PC-9 (cell line): Measurements from ENCODE around the gene DSN1. TPM values are rescaled to one million over a fixed set of nuclear protein-coding genes. Genes with fewer than 3 reads are reported as not detected.

Experiments used
- BruUV-seq: library from RNA; stranded (reverse); fragments of 400-500 nt; replicated peaks from 2 replicates; lab custom pipeline; 2021; lab: Mats Ljungman, UMichigan
- CTCF ChIA-PET: fragments of 300-600 bp; sonication (Branson Sonifier 250); formaldehyde crosslinking; loops from one replicate; lab custom pipeline; 2022; ENCODE audit warnings: antibody characterized with exemption; lab: Charles Lee
- POLR2A ChIA-PET: fragments of 300-600 bp; sonication (Branson Sonifier 250); formaldehyde crosslinking; loops from one replicate; lab custom pipeline; 2022; ENCODE audit warnings: antibody characterized with exemption; ENCODE audit not compliant: unreplicated experiment; lab: Charles Lee
- DNase-seq, 2 experiments: peaks; one replicate each; pipeline versions ENCODE4 v3.0.0 to v3.0.0-alpha.2; 2015 to 2022; ENCODE audit warnings: mixed read lengths in 1 of 2
- H2AFZ ChIP-seq: fragments of 200-600 bp; sonication (generic); 2 replicates; pipeline ENCODE4 v1.8.1; 2017; ENCODE audit warnings: antibody characterized with exemption
- H3F3A ChIP-seq: fragments of 200-600 bp; sonication (generic); 2 replicates; pipeline ENCODE4 v1.8.1; 2017; ENCODE audit warnings: antibody characterized with exemption, mild to moderate bottlenecking, low read depth; ENCODE audit not compliant: insufficient read depth
- H3K27ac ChIP-seq: fragments of 200-600 bp; sonication (generic); 2 replicates; pipeline ENCODE4 v1.6.1; 2016; ENCODE audit warnings: mixed run types
- H3K27me3 ChIP-seq: fragments of 200-600 bp; sonication (generic); 2 replicates; pipeline ENCODE4 v1.6.1; 2016; ENCODE audit warnings: low read depth, mixed run types; ENCODE audit not compliant: insufficient read depth
- H3K36me3 ChIP-seq: fragments of 200-600 bp; sonication (generic); 2 replicates; pipeline ENCODE4 v1.6.1; 2016; ENCODE audit warnings: low read depth, mixed run types
- H3K4me1 ChIP-seq: fragments of 200-600 bp; sonication (generic); replicated peaks from 2 replicates; pipeline ENCODE4 v1.6.1; 2016; ENCODE audit warnings: mixed run types; ENCODE audit not compliant: insufficient read depth
- H3K4me2 ChIP-seq: fragments of 200-600 bp; sonication (generic); 2 replicates; pipeline ENCODE4 v1.6.1; 2017; ENCODE audit warnings: mixed run types
- H3K4me3 ChIP-seq: fragments of 200-600 bp; sonication (generic); 2 replicates; pipeline ENCODE4 v1.6.1; 2016; ENCODE audit warnings: mixed run types
- H3K79me2 ChIP-seq: fragments of 200-600 bp; sonication (generic); 2 replicates; pipeline ENCODE4 v1.6.1; 2017; ENCODE audit warnings: low read depth, mixed run types
- H3K9me2 ChIP-seq: fragments of 200-600 bp; sonication (generic); 2 replicates; pipeline ENCODE4 v1.8.1; 2017; ENCODE audit warnings: mild to moderate bottlenecking; ENCODE audit not compliant: insufficient read depth
- H3K9me3 ChIP-seq: fragments of 200-600 bp; sonication (generic); 2 replicates; pipeline ENCODE4 v1.8.1; 2016; ENCODE audit warnings: low read depth; ENCODE audit not compliant: insufficient read depth
- H4K20me1 ChIP-seq: fragments of 200-600 bp; sonication (generic); 2 replicates; pipeline ENCODE4 v1.8.1; 2017; ENCODE audit not compliant: insufficient read depth
- EZH2 ChIP-seq: fragments of 200-600 bp; sonication (generic); IDR thresholded peaks from 2 replicates; pipeline ENCODE4 v1.8.0; 2017; ENCODE audit warnings: antibody characterized with exemption, low read depth
- intact Hi-C: fragments of 100-400 bp; cut with micrococcal nuclease; formaldehyde crosslinking; loops from one replicate; pipeline ENCODE4 v1.10.0; 2022; ENCODE audit not compliant: unreplicated experiment
- total RNA-seq: library from RNA; stranded (reverse); gene quantifications from 2 replicates; pipeline ENCODE4 v1.2.3, GENCODE V29; 2021
- TF ChIP-seq, protein P1 (sequence below): fragments of 200-600 bp; sonication (generic); conservative IDR thresholded peaks from 2 replicates; pipeline ENCODE4 v1.6.1; 2017; ENCODE audit warnings: mixed run types, antibody characterized with exemption, mild to moderate bottlenecking, moderate library complexity

Gene DSN1
- total RNA-seq, 1 experiment from 2014 or later: 32.4 TPM

DNA sequence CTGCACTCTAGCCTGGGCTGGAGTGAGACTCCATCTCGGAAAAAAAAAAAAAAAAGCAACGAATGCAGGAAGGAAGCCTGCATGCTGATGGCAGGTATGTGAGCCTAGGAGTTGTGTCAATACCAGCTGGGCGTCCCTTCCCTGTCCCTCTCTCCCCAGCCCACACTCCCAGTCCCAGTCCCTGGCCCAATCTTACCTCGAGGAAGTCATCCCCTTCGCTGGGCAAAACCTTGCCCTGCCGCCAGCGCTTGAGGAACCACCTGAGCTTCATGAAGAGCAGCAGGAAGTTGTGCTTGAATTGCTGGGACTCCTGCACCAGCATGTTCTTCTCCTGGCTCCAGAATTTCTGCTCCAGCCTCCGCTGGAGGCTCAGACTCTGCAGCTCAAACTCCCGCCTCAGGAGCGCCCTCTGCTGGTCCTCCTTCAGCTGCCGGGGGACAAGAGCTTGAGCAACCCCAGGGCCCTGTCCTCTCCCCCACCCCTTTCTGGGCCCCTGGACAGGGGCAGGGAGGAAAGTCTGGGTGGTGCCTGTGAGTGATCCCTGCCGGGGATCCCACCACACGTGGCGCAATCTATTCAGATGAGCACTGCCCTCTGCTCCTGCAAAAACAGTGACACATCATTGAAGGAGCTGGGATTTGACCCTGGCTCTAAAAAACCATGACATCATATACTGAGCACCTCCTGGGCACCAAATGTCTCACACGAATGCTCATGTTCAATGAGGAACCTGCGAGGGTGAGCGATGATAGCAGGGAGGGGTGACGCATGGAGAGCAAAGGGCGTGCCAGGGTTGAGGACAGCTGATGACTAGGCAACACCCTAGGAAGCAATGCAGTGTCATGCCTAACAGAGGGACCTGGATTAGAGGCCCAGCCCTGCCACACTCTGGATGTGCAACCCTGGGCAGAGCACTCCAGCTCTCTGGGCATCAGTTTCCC, 35.0 kb upstream of the DSN1 start:
- H2AFZ ChIP-seq: no peak overlapping the region
- H3K27ac ChIP-seq: peak overlapping the region; percentile 89
- H3K4me2 ChIP-seq: peak overlapping the region; percentile 47
- intact Hi-C loops: loop anchor here (1.0 kb wide), 2 partner anchors 16 to 55 kb away; a partner anchor contains a TSS
- no peaks in the 10 kb centered on the region for H3K9me3 ChIP-seq
- H3K4me3 ChIP-seq: no peak overlapping the region
- H3K36me3 ChIP-seq: no peaks in the 10 kb centered on the region
- no peaks in the 10 kb centered on the region for H4K20me1 ChIP-seq
- DNase-seq: peak; percentile 82 to 96
- CTCF ChIA-PET: interaction anchor here (0.5 to 2.3 kb wide), 19 partner anchors 14 to 594 kb away, joined by 3 to 47 read pairs (median 3); a partner anchor contains a TSS
- TF ChIP-seq, protein P1, sequence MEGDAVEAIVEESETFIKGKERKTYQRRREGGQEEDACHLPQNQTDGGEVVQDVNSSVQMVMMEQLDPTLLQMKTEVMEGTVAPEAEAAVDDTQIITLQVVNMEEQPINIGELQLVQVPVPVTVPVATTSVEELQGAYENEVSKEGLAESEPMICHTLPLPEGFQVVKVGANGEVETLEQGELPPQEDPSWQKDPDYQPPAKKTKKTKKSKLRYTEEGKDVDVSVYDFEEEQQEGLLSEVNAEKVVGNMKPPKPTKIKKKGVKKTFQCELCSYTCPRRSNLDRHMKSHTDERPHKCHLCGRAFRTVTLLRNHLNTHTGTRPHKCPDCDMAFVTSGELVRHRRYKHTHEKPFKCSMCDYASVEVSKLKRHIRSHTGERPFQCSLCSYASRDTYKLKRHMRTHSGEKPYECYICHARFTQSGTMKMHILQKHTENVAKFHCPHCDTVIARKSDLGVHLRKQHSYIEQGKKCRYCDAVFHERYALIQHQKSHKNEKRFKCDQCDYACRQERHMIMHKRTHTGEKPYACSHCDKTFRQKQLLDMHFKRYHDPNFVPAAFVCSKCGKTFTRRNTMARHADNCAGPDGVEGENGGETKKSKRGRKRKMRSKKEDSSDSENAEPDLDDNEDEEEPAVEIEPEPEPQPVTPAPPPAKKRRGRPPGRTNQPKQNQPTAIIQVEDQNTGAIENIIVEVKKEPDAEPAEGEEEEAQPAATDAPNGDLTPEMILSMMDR: peak; percentile 94
- no peak for TF ChIP-seq EZH2
- no peaks in the 10 kb centered on the region for H3K27me3 ChIP-seq
- no TSS peak for BruUV-seq
- H3K4me1 ChIP-seq: peaks cover 42% of the 10 kb centered on the region
- no peaks in the 10 kb centered on the region for H3K79me2 ChIP-seq
- POLR2A ChIA-PET: interaction anchor here (0.5 to 0.8 kb wide), 3 partner anchors 27 to 35 kb away, joined by 6 to 25 read pairs (median 7); partner anchors contain the start of gene DSN1
- H3F3A ChIP-seq: peaks cover 14% of the 10 kb centered on the region; the same call in 1 of the 2 replicates
- H3K9me2 ChIP-seq: no peaks in the 10 kb centered on the region

DNA sequence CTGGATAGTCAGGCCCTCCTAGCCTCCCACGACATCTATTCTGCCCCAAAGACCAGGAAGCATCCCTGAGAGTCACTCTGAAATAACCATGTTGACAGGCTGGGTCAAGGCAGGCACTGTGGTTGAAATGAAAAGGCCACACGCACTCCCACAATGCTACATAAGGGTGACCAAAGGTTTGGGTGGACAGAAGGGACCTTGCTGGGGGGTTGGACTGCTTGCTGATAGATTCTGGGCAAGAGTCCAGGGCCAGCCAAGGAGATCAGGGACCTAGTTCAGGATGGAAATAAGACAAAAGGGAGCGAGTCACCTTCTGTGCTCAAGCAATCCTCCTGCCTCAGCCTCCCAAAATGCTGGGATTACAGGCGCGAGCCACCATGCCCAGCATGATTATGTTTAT, 32.5 kb upstream of the DSN1 start:
- no TSS peak for BruUV-seq
- Histone ChIP-seq H3K4me1 (peaks cover 25% of the 10 kb centered on the region), H3K9me2 (no peaks in the 10 kb centered on the region), H3F3A (peaks cover 10% of the 10 kb centered on the region; the same call in 1 of the 2 replicates), H3K27me3 (no peaks in the 10 kb centered on the region), H4K20me1 (no peaks in the 10 kb centered on the region), H3K4me3 (no peak overlapping the region), H2AFZ (no peak overlapping the region), H3K4me2 (no peak overlapping the region), H3K27ac (no peak overlapping the region), H3K36me3 (no peaks in the 10 kb centered on the region), H3K79me2 (no peaks in the 10 kb centered on the region), H3K9me3 (no peaks in the 10 kb centered on the region)
- ChIA-PET POLR2A (no interaction called here), CTCF (no interaction called here)
- no peak for DNase-seq
- intact Hi-C loops: no loop called here
- TF ChIP-seq, protein P1: no peak
- TF ChIP-seq EZH2: no peak

DNA sequence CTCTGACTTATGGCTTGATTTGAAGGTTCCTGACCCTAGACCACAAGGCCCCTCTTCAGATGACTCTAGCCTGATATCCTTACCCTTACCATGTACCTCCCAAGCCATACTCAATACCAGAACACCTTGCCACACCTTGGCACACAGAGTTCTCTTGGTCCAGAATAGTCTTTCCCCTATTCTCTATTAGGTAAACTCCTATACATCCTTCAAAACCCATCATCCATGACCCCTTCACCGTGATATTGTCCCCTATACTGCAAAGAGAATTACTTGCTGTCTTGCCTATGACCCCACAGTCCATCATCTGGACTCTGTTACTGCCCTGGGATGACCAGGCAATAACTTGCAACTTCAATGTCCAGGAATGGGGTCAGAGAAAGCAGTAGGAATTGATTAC, 31.8 kb upstream of the DSN1 start:
- Histone ChIP-seq H3K79me2 (no peaks in the 10 kb centered on the region), H3K4me3 (no peak overlapping the region), H3K27me3 (no peaks in the 10 kb centered on the region), H2AFZ (no peak overlapping the region), H3K9me2 (no peaks in the 10 kb centered on the region), H3K4me2 (no peak overlapping the region), H4K20me1 (no peaks in the 10 kb centered on the region), H3K9me3 (no peaks in the 10 kb centered on the region), H3F3A (peaks cover 10% of the 10 kb centered on the region; the same call in 1 of the 2 replicates), H3K27ac (no peak overlapping the region), H3K4me1 (peaks cover 21% of the 10 kb centered on the region), H3K36me3 (no peaks in the 10 kb centered on the region)
- no TSS peak for BruUV-seq
- TF ChIP-seq, protein P1: no peak
- no peak for TF ChIP-seq EZH2
- DNase-seq: no peak
- POLR2A ChIA-PET: interaction anchor here (0.6 kb wide), 1 partner anchor 30 kb away, joined by 5 read pairs; no protein-coding TSS in a partner anchor
- CTCF ChIA-PET: interaction anchor here (0.5 kb wide), 1 partner anchor 1106 kb away, joined by 3 read pairs; the partner anchor contains the start of genes NFS1 and ROMO1
- intact Hi-C loops: no loop called here
